ENCODE measurements around the gene CTNNBIP1.

- TF ChIP-seq CTCF (IDR thresholded peaks at IDR 0.05; ENCODE audit: poor library complexity, severe bottlenecking) (no peak), RAD21 (conservative IDR thresholded peaks at IDR 0.05) (no peak), EZH2 (IDR thresholded peaks at IDR 0.05; ENCODE audit: borderline replicate concordance, insufficient read depth, low read length, poor library complexity, severe bottlenecking) (no peak), POLR2AphosphoS5 (IDR thresholded peaks at IDR 0.05) (no peak), MXI1 (conservative IDR thresholded peaks at IDR 0.05; ENCODE audit: poor library complexity, severe bottlenecking) (no peak), REST (IDR thresholded peaks at IDR 0.05; ENCODE audit: borderline replicate concordance) (no peak)
Observed at GRCh38 chr1:9826616-9827015, 83.5 kb downstream of the CTNNBIP1 start.
